ENCODE results near the gene UBFD1.
"Not testable (repeated sequence)": the region's sequence is repeated elsewhere in the genome, so short reads cannot be mapped to it uniquely, and the experiment has no call there.

Gene UBFD1

GRCh38 chr16:23556881-23557778 is at the start of gene UBFD1, which contains the start of gene EARS2:
Gene UBFD1 (plus strand): TSS chr16:23557727. CDS start chr16:23557743, 16 bp downstream.
Gene EARS2 (minus strand): TSS chr16:23557350. CDS start chr16:23557343, 7 bp downstream.
- peak; percentile 62 to 100 (median 96) for DNase-seq

- peak in 8 of 51 donors; percentile 3 to 65 (median 46) for DNase-seq
Observed at GRCh38 chr16:23508589-23509440, 48.7 kb upstream of the UBFD1 start.

GRCh38 chr16:23509441-23509754 is 48.1 kb upstream of the UBFD1 start:
- no peak for DNase-seq

- DNase-seq, result peak in 8 of 51 donors; percentile 17 to 54 (median 24)
Observed at GRCh38 chr16:23509782-23510163, 47.8 kb upstream of the UBFD1 start.

GRCh38 chr16:23510164-23510914 is 47.2 kb upstream of the UBFD1 start, which contains the start of gene GGA2:
Gene GGA2 (minus strand): TSS chr16:23510494. CDS start chr16:23510411, 83 bp downstream.
- peak; percentile 15 to 85 (median 65) for DNase-seq

GRCh38 chr16:23510915-23511270 is 46.6 kb upstream of the UBFD1 start:
- not testable (repeated sequence) for DNase-seq

GRCh38 chr16:23511731-23512130 is 45.8 kb upstream of the UBFD1 start:
- no peak for DNase-seq

GRCh38 chr16:23512168-23512695 is 45.3 kb upstream of the UBFD1 start:
- no peak for DNase-seq

- DNase-seq, result no peak
Observed at GRCh38 chr16:23514381-23515152, 43.0 kb upstream of the UBFD1 start.

GRCh38 chr16:23515881-23516280 is 41.6 kb upstream of the UBFD1 start:
- DNase-seq, result no peak

GRCh38 chr16:23516366-23517137 is 41.0 kb upstream of the UBFD1 start:
- DNase-seq, result peak in 1 of 51 donors; percentile 10

- DNase-seq, result no peak
Observed at GRCh38 chr16:23518435-23518891, 39.1 kb upstream of the UBFD1 start.

- DNase-seq, result no peak
Observed at GRCh38 chr16:23519282-23519681, 38.2 kb upstream of the UBFD1 start.

GRCh38 chr16:23520500-23520899 is 37.0 kb upstream of the UBFD1 start:
- DNase-seq, result no peak

- no peak for DNase-seq
Observed at GRCh38 chr16:23521037-23521743, 36.3 kb upstream of the UBFD1 start.

GRCh38 chr16:23521965-23522364 is 35.6 kb upstream of the UBFD1 start:
- no peak for DNase-seq

GRCh38 chr16:23523321-23523720 is 34.2 kb upstream of the UBFD1 start:
- DNase-seq, result peak in 1 of 51 donors; percentile 6

- DNase-seq, result no peak
Observed at GRCh38 chr16:23523876-23524385, 33.6 kb upstream of the UBFD1 start.

GRCh38 chr16:23524886-23525285 is 32.6 kb upstream of the UBFD1 start:
- DNase-seq, result no peak
